ENCODE measurements around the gene CFAP299. TPM values are rescaled to one million over a fixed set of nuclear protein-coding genes. Genes with fewer than 3 reads are reported as not detected.

CFAP299 gene
- total and polyA plus RNA-seq, 4 donors = 2.8 to 30.2 (median 6.6) TPM

- no peak overlapping the region for H3K27ac ChIP-seq (ENCODE audit: low read depth in 1 of 2, low read length in 1 of 2)
- ATAC-seq (ENCODE audit: insufficient read depth, low FRiP score) = no peak
- 17 to 25% methylated on average over 2 of the region's 2 CpGs for WGBS, 2 donors
Observed at GRCh38 chr4:81003597-81004111, 668.1 kb downstream of the CFAP299 start.

DNA sequence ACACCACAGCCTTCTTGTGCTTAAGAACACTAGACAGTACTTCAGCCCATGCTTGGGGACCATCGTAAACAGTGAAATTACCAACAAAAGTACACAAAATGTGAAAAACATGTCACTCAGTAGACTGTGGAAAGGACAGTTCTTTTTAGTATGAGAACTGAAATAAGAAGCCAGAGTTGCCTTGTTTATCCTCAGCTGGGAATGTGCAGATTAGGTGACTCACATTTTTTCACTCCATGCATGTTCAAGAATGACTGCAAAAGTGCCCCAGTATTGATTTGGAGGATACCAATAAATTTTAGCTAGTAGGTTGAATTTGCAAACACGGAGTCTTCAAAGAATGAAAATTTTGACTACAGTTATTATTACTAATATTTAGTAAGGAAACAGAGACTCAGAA is 671.9 kb downstream of the CFAP299 start:
- 91% methylated on average over 2 of the region's 2 CpGs for WGBS, 2 donors
- Histone ChIP-seq H3K9ac (ENCODE audit: insufficient read depth in 1 of 2, low read length in 2 of 2) (no peak overlapping the region), H3K9me3 (ENCODE audit: control insufficient read depth in 4 of 4, insufficient read depth in 3 of 4, low read length in 3 of 4) (peaks cover 0 to 2% (median 0%) of the 10 kb centered on the region in 4 donors), H3K4me1 (ENCODE audit: control insufficient read depth in 5 of 5, insufficient read depth in 5 of 5, low read length in 5 of 5) (no peaks in the 10 kb centered on the region), H3K27ac (ENCODE audit: low read depth in 1 of 2, low read length in 1 of 2) (no peak overlapping the region), H3K36me3 (ENCODE audit: control insufficient read depth in 4 of 4, insufficient read depth in 4 of 4, low read length in 4 of 4) (no peaks in the 10 kb centered on the region), H3K27me3 (ENCODE audit: control insufficient read depth in 3 of 3, insufficient read depth in 3 of 3, low read length in 2 of 3) (no peaks in the 10 kb centered on the region), H3K4me3 (no peak overlapping the region)
- TF ChIP-seq CTCF (IDR thresholded peaks at IDR 0.05; ENCODE audit: control extremely low read depth, extremely low read depth) = no peak
- DNase-seq = no peak
- no peak for ATAC-seq (ENCODE audit: insufficient read depth, low FRiP score)

More at GRCh38 chr4:81003597-81004111, 668.1 kb downstream of the CFAP299 start:
- TF ChIP-seq CTCF (IDR thresholded peaks at IDR 0.05; ENCODE audit: control extremely low read depth, extremely low read depth) = no peak
- Histone ChIP-seq H3K9ac (ENCODE audit: insufficient read depth in 1 of 2, low read length in 2 of 2) (no peak overlapping the region), H3K36me3 (ENCODE audit: control insufficient read depth in 4 of 4, insufficient read depth in 4 of 4, low read length in 4 of 4) (no peaks in the 10 kb centered on the region), H3K4me3 (no peak overlapping the region), H3K9me3 (ENCODE audit: control insufficient read depth in 4 of 4, insufficient read depth in 3 of 4, low read length in 3 of 4) (no peaks in the 10 kb centered on the region), H3K4me1 (ENCODE audit: control insufficient read depth in 5 of 5, insufficient read depth in 5 of 5, low read length in 5 of 5) (no peaks in the 10 kb centered on the region), H3K27me3 (ENCODE audit: control insufficient read depth in 3 of 3, insufficient read depth in 3 of 3, low read length in 2 of 3) (no peaks in the 10 kb centered on the region)
- no peak for DNase-seq

Other genes with a start within 250 kb of the CFAP299 start
- 1 to 10 TPM in 1 of 2 donors, under 1 TPM in 1; 0.46 to 5.0 TPM for gene PRDM8, start 138.2 kb upstream of the CFAP299 start, total RNA-seq
- 1 to 10 TPM; 1.3 to 2.9 TPM for gene PRDM8, start 138.2 kb upstream of the CFAP299 start, polyA plus RNA-seq
- gene FGF5, start 69.1 kb upstream of the CFAP299 start, total RNA-seq = under 1 TPM in 1 of 2 donors, not detected in 1; 0.18 TPM
- not detected for gene FGF5, start 69.1 kb upstream of the CFAP299 start, polyA plus RNA-seq

All from lung (tissue), 12 donors.